HAP-1 (cell line): ENCODE data around the gene LSM3.

Experiments used
- DNase-seq, 2 experiments: peaks; one replicate each; pipeline ENCODE4 v3.0.0-alpha.2; 2016 to 2020; ENCODE audit warnings: low spot score in 2 of 2
- H3K27me3 ChIP-seq: fragments of 250-450 bp; sonication (Bioruptor Pico); 2 replicates; pipeline ENCODE4 v1.5.1; 2020; ENCODE audit warnings: low read depth, mild to moderate bottlenecking, moderate library complexity
- H3K36me3 ChIP-seq: fragments of 250-450 bp; sonication (Bioruptor Pico); replicated peaks from 2 replicates; pipeline ENCODE4 v1.5.1; 2020; ENCODE audit warnings: mild to moderate bottlenecking
- H3K4me1 ChIP-seq: fragments of 250-450 bp; sonication (Bioruptor Pico); 2 replicates; pipeline ENCODE4 v1.5.1; 2020; ENCODE audit warnings: mild to moderate bottlenecking
- H3K4me3 ChIP-seq: fragments of 250-450 bp; sonication (Bioruptor Pico); 2 replicates; pipeline ENCODE4 v1.5.1; 2020; ENCODE audit warnings: mild to moderate bottlenecking, moderate library complexity
- H3K9me3 ChIP-seq: fragments of 250-450 bp; sonication (Bioruptor Pico); 2 replicates; pipeline ENCODE4 v1.5.1; 2020; ENCODE audit warnings: mild to moderate bottlenecking, moderate library complexity
- in situ Hi-C: fragments of 300-500 bp; cut with MboI; formaldehyde crosslinking; loops from 3 replicates; pipeline ENCODE4 v1.14.3; 2020; ENCODE audit warnings: low sequenced_read_pairs, inconsistent platforms, mixed read lengths

LSM3 gene

GRCh38 chr3:14230729-14231128 lies 52.1 kb downstream of the LSM3 start:
- Histone ChIP-seq H3K36me3 (no peaks in the 10 kb centered on the region), H3K4me1 (no peaks in the 10 kb centered on the region), H3K9me3 (no peaks in the 10 kb centered on the region; the same call in 1 of the 2 replicates), H3K4me3 (no peak overlapping the region), H3K27me3 (peaks cover 10% of the 10 kb centered on the region; the same call in 1 of the 2 replicates)
- in situ Hi-C loops: loop anchor here (25.0 kb wide), 1 partner anchor 682 kb away; no protein-coding TSS in a partner anchor
- no peak for DNase-seq

- H3K4me3 ChIP-seq: no peak overlapping the region
- no peaks in the 10 kb centered on the region; the same call in 1 of the 2 replicates for H3K9me3 ChIP-seq
- no peaks in the 10 kb centered on the region for H3K4me1 ChIP-seq
- in situ Hi-C loops: loop anchor here (25.0 kb wide), 1 partner anchor 681 kb away; no protein-coding TSS in a partner anchor
- peaks cover 3% of the 10 kb centered on the region; the same call in 1 of the 2 replicates for H3K27me3 ChIP-seq
- DNase-seq: no peak
- H3K36me3 ChIP-seq: no peaks in the 10 kb centered on the region
These were observed 52.8 kb downstream of the LSM3 start for GRCh38 chr3:14231145-14231990.

- Histone ChIP-seq H3K4me3 (no peak overlapping the region), H3K27me3 (no peaks in the 10 kb centered on the region), H3K9me3 (no peaks in the 10 kb centered on the region; the same call in 1 of the 2 replicates), H3K4me1 (no peaks in the 10 kb centered on the region), H3K36me3 (no peaks in the 10 kb centered on the region)
- in situ Hi-C loops: loop anchor here (25.0 kb wide), 1 partner anchor 680 kb away; no protein-coding TSS in a partner anchor
- no peak for DNase-seq
These were observed 53.4 kb downstream of the LSM3 start for GRCh38 chr3:14231998-14232501.

- Histone ChIP-seq H3K4me1 (no peaks in the 10 kb centered on the region), H3K9me3 (no peaks in the 10 kb centered on the region; the same call in 1 of the 2 replicates), H3K4me3 (no peak overlapping the region), H3K36me3 (no peaks in the 10 kb centered on the region), H3K27me3 (0 out of 2 replicates have a peak, but pooled peaks cover 2% of the 10 kb centered on the region)
- in situ Hi-C loops: loop anchor here (25.0 kb wide), 1 partner anchor 678 kb away; no protein-coding TSS in a partner anchor
- DNase-seq: no peak
These were observed 55.8 kb downstream of the LSM3 start for GRCh38 chr3:14234251-14235002.

GRCh38 chr3:14235003-14235911 lies 56.6 kb downstream of the LSM3 start:
- H3K4me3 ChIP-seq: no peak overlapping the region
- H3K9me3 ChIP-seq: no peaks in the 10 kb centered on the region; the same call in 1 of the 2 replicates
- no peaks in the 10 kb centered on the region for H3K36me3 ChIP-seq
- H3K27me3 ChIP-seq: 0 out of 2 replicates have a peak, but pooled peaks cover 2% of the 10 kb centered on the region
- no peaks in the 10 kb centered on the region for H3K4me1 ChIP-seq
- in situ Hi-C loops: loop anchor here (25.0 kb wide), 1 partner anchor 677 kb away; no protein-coding TSS in a partner anchor
- no peak for DNase-seq

- Histone ChIP-seq H3K36me3 (no peaks in the 10 kb centered on the region), H3K9me3 (no peaks in the 10 kb centered on the region; the same call in 1 of the 2 replicates), H3K27me3 (0 out of 2 replicates have a peak, but pooled peaks cover 2% of the 10 kb centered on the region), H3K4me1 (no peaks in the 10 kb centered on the region), H3K4me3 (no peak overlapping the region)
- no peak for DNase-seq
- in situ Hi-C loops: loop anchor here (25.0 kb wide), 1 partner anchor 676 kb away; no protein-coding TSS in a partner anchor
These were observed 57.3 kb downstream of the LSM3 start for GRCh38 chr3:14235912-14236295.

- no peaks in the 10 kb centered on the region for H3K36me3 ChIP-seq
- 0 out of 2 replicates have a peak, but pooled peaks cover 2% of the 10 kb centered on the region for H3K27me3 ChIP-seq
- no peaks in the 10 kb centered on the region; the same call in 1 of the 2 replicates for H3K9me3 ChIP-seq
- in situ Hi-C loops: loop anchor here (25.0 kb wide), 1 partner anchor 675 kb away; no protein-coding TSS in a partner anchor
- H3K4me3 ChIP-seq: no peak overlapping the region
- H3K4me1 ChIP-seq: no peaks in the 10 kb centered on the region
- DNase-seq: no peak
These were observed 58.3 kb downstream of the LSM3 start for GRCh38 chr3:14236902-14237301.

- in situ Hi-C loops: loop anchor here (25.0 kb wide), 1 partner anchor 675 kb away; no protein-coding TSS in a partner anchor
- H3K36me3 ChIP-seq: no peaks in the 10 kb centered on the region
- 0 out of 2 replicates have a peak, but pooled peaks cover 2% of the 10 kb centered on the region for H3K27me3 ChIP-seq
- H3K9me3 ChIP-seq: no peaks in the 10 kb centered on the region; the same call in 1 of the 2 replicates
- no peak for DNase-seq
- no peak overlapping the region for H3K4me3 ChIP-seq
- H3K4me1 ChIP-seq: no peaks in the 10 kb centered on the region
These were observed 58.8 kb downstream of the LSM3 start for GRCh38 chr3:14237457-14237856.

GRCh38 chr3:14238356-14238755 lies 59.7 kb downstream of the LSM3 start:
- Histone ChIP-seq H3K9me3 (no peaks in the 10 kb centered on the region; the same call in 1 of the 2 replicates), H3K4me1 (no peaks in the 10 kb centered on the region), H3K4me3 (no peak overlapping the region), H3K36me3 (no peaks in the 10 kb centered on the region), H3K27me3 (0 out of 2 replicates have a peak, but pooled peaks cover 2% of the 10 kb centered on the region)
- in situ Hi-C loops: loop anchor here (25.0 kb wide), 1 partner anchor 674 kb away; no protein-coding TSS in a partner anchor
- DNase-seq: no peak

GRCh38 chr3:14238930-14239329 lies 60.3 kb downstream of the LSM3 start:
- DNase-seq: no peak
- no peaks in the 10 kb centered on the region for H3K4me1 ChIP-seq
- in situ Hi-C loops: loop anchor here (25.0 kb wide), 1 partner anchor 673 kb away; no protein-coding TSS in a partner anchor
- no peaks in the 10 kb centered on the region for H3K36me3 ChIP-seq
- no peak overlapping the region for H3K4me3 ChIP-seq
- 0 out of 2 replicates have a peak, but pooled peaks cover 2% of the 10 kb centered on the region for H3K27me3 ChIP-seq
- no peaks in the 10 kb centered on the region; the same call in 1 of the 2 replicates for H3K9me3 ChIP-seq

- no peak overlapping the region for H3K4me3 ChIP-seq
- 0 out of 2 replicates have a peak, but pooled peaks cover 2% of the 10 kb centered on the region for H3K27me3 ChIP-seq
- H3K9me3 ChIP-seq: no peaks in the 10 kb centered on the region
- in situ Hi-C loops: loop anchor here (25.0 kb wide), 1 partner anchor 672 kb away; no protein-coding TSS in a partner anchor
- no peak for DNase-seq
- H3K36me3 ChIP-seq: no peaks in the 10 kb centered on the region
- no peaks in the 10 kb centered on the region for H3K4me1 ChIP-seq
These were observed 61.3 kb downstream of the LSM3 start for GRCh38 chr3:14239940-14240339.

GRCh38 chr3:14240366-14240765 lies 61.7 kb downstream of the LSM3 start:
- in situ Hi-C loops: loop anchor here (25.0 kb wide), 1 partner anchor 672 kb away; no protein-coding TSS in a partner anchor
- DNase-seq: no peak
- no peaks in the 10 kb centered on the region for H3K36me3 ChIP-seq

More at GRCh38 chr3:14240366-14240765, 61.7 kb downstream of the LSM3 start:
- Histone ChIP-seq H3K4me3 (no peak overlapping the region), H3K9me3 (no peaks in the 10 kb centered on the region), H3K27me3 (0 out of 2 replicates have a peak, but pooled peaks cover 2% of the 10 kb centered on the region), H3K4me1 (no peaks in the 10 kb centered on the region)
